Stimulated activated CD4-positive, alpha-beta T cell treated with anti-CD3 and anti-CD28 coated beads, Interleukin-12 subunit alpha, Interleukin-12 subunit beta, amount 100 ng/mL, for 48 hours (primary cell): ENCODE measurements around the gene EML5.

Experiments
- DNase-seq, 3 donors: peaks; one replicate each; pipeline ENCODE4 v3.0.0-alpha.2; 2020; ENCODE audit warnings: low read depth in 2 of 3, low spot score in 1 of 3

The EML5 gene

DNA sequence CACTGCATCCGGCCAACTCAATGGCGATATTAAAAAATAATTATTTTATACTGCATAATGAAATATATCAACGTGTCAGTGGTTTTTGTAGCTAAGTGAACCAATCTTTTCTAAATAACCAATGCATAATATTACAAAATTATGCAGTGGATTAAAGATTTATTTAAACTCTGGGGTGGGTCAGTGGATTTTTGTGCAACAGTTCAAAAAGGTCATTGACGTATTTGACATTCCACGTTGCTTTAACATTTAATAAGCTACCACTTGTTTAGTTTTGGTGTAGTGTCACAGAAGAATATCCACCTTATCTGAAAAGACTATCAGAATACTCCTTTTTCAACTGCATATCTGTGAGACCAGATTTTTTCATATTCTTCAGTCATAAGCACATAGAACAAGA is 227.3 kb downstream of the EML5 start:
- no peak for DNase-seq

- no peak for DNase-seq
These were observed 228.9 kb downstream of the EML5 start for GRCh38 chr14:88563845-88564244.

DNA sequence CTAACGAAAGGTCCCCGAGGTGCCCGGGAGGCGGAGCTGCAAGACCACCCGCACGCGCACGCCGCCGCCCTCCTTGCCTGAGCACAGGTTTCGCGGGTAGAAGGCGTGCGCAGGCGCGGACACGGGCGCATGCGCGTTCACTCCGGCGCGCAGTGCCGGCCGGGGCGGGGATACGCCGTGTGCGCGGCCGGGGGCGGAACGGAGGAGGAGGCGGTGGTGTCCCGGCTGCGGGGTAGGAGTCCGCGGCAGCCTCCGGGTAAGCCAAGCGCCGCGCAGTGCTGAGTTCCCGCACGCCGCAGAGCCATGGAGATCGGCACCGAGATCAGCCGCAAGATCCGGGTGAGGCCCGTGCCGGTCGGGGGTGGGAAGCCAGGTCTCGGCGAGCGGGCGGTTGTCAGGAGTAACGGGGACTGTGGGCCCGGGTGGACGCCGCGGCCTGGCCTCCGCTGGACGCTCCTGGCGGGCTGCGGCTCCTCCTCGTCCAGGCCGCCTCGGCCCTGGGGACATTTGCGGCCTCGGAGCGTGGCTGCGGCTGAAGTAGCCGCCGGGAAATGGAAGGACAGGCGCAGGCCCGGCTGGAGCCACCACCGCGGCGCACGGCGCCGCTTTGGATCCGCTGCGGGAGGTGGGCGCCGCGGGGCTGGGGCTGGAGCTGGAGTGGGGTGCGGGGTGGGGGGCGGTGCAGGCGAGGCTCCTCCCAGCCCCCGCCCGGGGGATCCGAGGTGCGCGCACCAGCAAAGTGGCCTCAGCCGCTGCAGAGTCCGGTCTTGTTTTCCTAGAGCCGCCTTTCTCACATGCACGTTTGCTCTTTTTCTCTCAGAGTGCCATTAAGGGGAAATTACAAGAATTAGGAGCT is 229.7 kb downstream of the EML5 start, which contains the start of gene ZC3H14:
TSS of gene ZC3H14 (plus strand) at position 207 of the 856 bp plus-strand sequence. CDS start at position 304, 97 bp downstream.
- DNase-seq = peak; percentile 70 to 79 (median 78)

DNA sequence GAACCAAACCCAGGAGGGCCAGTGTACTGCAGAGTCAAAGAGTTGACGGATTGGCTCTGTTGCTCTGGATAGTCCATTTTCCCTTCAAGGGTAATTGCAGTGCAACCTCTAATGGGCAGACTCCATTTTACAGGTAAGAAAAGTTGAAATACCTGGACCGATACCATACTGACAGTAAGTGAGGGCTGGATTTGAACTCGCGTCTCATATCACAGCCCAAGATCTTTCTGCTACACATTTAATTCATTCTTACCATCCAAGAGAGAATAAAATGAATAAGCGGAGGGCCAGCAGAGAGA is 230.3 kb downstream of the EML5 start:
- DNase-seq = no peak
